Nephron progenitor cell (in vitro differentiated cells): ENCODE data around the gene ZNF90.
"Not testable (repeated sequence)": the region's sequence is repeated elsewhere in the genome, so short reads cannot be mapped to it uniquely, and the experiment has no call there.

Experiments
- DNase-seq: peaks from one replicate; pipeline ENCODE4 v3.0.0; 2021
- H3K27ac Mint-ChIP-seq: 2 replicates; pipeline ENCODE4 v1.8.0; 2021; ENCODE audit warnings: mild to moderate bottlenecking, moderate library complexity, mixed read lengths
- H3K27me3 Mint-ChIP-seq: 2 replicates; pipeline ENCODE4 v1.8.0; 2021; ENCODE audit warnings: mild to moderate bottlenecking, low read depth, mixed read lengths; ENCODE audit not compliant: poor library complexity
- H3K36me3 Mint-ChIP-seq: 2 replicates; pipeline ENCODE4 v1.8.0; 2021; ENCODE audit warnings: low read depth, mixed read lengths
- H3K4me1 Mint-ChIP-seq: 2 replicates; pipeline ENCODE4 v1.8.0; 2021; ENCODE audit warnings: mixed read lengths
- H3K4me3 Mint-ChIP-seq: 2 replicates; pipeline ENCODE4 v1.8.0; 2021; ENCODE audit warnings: mild to moderate bottlenecking, moderate library complexity, mixed read lengths
- H3K9me3 Mint-ChIP-seq: 2 replicates; pipeline ENCODE4 v1.8.0; 2021; ENCODE audit warnings: mild to moderate bottlenecking, moderate library complexity, mixed read lengths
- CTCF ChIP-seq: fragments of 200-600 bp; sonication (generic); IDR thresholded peaks from 2 replicates; pipeline ENCODE4 v1.5.0; 2021; ENCODE audit warnings: antibody characterized with exemption

The ZNF90 gene

GRCh38 chr19:20151617-20152145, 73.9 kb downstream of the ZNF90 start:
- Mint-ChIP-seq H3K9me3 (peaks cover 55% of the 10 kb centered on the region), H3K4me3 (no peak overlapping the region), H3K27me3 (no peaks in the 10 kb centered on the region), H3K27ac (no peak overlapping the region), H3K36me3 (peaks cover 10% of the 10 kb centered on the region), H3K4me1 (no peaks in the 10 kb centered on the region)
- TF ChIP-seq CTCF, result no peak
- DNase-seq, result no peak

- H3K27ac Mint-ChIP-seq, DNase-seq, H3K4me3 Mint-ChIP-seq: not testable (repeated sequence)
Measured at GRCh38 chr19:20152506-20152905, 74.7 kb downstream of the ZNF90 start.

GRCh38 chr19:20153281-20153680, 75.5 kb downstream of the ZNF90 start:
- Mint-ChIP-seq H3K36me3 (peaks cover 10% of the 10 kb centered on the region), H3K4me3 (no peak overlapping the region), H3K9me3 (peaks cover 39% of the 10 kb centered on the region), H3K27ac (no peak overlapping the region), H3K27me3 (peaks cover 3% of the 10 kb centered on the region), H3K4me1 (no peaks in the 10 kb centered on the region)
- TF ChIP-seq CTCF, result no peak
- no peak for DNase-seq

More at GRCh38 chr19:20152506-20152905, 74.7 kb downstream of the ZNF90 start:
- H3K4me1 Mint-ChIP-seq, H3K27me3 Mint-ChIP-seq: not testable (repeated sequence)
- peaks cover 47% of the 10 kb centered on the region for H3K9me3 Mint-ChIP-seq
- H3K36me3 Mint-ChIP-seq, result peaks cover 10% of the 10 kb centered on the region

- Mint-ChIP-seq H3K4me1 (no peaks in the 10 kb centered on the region), H3K27me3 (peaks cover 3% of the 10 kb centered on the region), H3K36me3 (peaks cover 10% of the 10 kb centered on the region), H3K27ac (no peak overlapping the region), H3K4me3 (no peak overlapping the region), H3K9me3 (peaks cover 39% of the 10 kb centered on the region)
- DNase-seq, result no peak
- TF ChIP-seq CTCF, result no peak
Measured at GRCh38 chr19:20154636-20155035, 76.8 kb downstream of the ZNF90 start.

GRCh38 chr19:20162821-20163220, 85.0 kb downstream of the ZNF90 start:
- H3K27ac Mint-ChIP-seq, result no peak overlapping the region
- TF ChIP-seq CTCF, result no peak
- peaks cover 56% of the 10 kb centered on the region for H3K9me3 Mint-ChIP-seq
- H3K27me3 Mint-ChIP-seq, result peaks cover 8% of the 10 kb centered on the region
- no peaks in the 10 kb centered on the region for H3K4me1 Mint-ChIP-seq
- DNase-seq, result no peak
- no peak overlapping the region for H3K4me3 Mint-ChIP-seq
- peaks cover 41% of the 10 kb centered on the region for H3K36me3 Mint-ChIP-seq

- Mint-ChIP-seq H3K4me1 (no peaks in the 10 kb centered on the region), H3K9me3 (peaks cover 73% of the 10 kb centered on the region), H3K36me3 (peaks cover 56% of the 10 kb centered on the region), H3K27ac (no peak overlapping the region), H3K4me3 (no peak overlapping the region), H3K27me3 (peaks cover 11% of the 10 kb centered on the region)
- DNase-seq, result no peak
- TF ChIP-seq CTCF, result no peak
Measured at GRCh38 chr19:20164456-20164855, 86.7 kb downstream of the ZNF90 start.
